Esophagus squamous epithelium (tissue), 5 donors: Measurements from ENCODE around the gene ARHGAP23. TPM values are rescaled to one million over a fixed set of nuclear protein-coding genes. Genes with fewer than 3 reads are reported as not detected.

Experiments
- DNase-seq: peaks from one replicate; lab custom pipeline; 2025; lab: John Stamatoyannopoulos, UW
- H3K27ac ChIP-seq, 4 donors: fragments of 200-600 bp; sonication (generic); one replicate each; pipeline ENCODE4 v1.5.1; 2016 to 2019; ENCODE audit warnings: mild to moderate bottlenecking in 1 of 4
- H3K27me3 ChIP-seq, 4 donors: fragments of 200-600 bp; sonication (generic); 1 replicate in 3 of 4; 2 replicates in 1 of 4; pipeline versions ENCODE4 v1.5.1 to v1.6.0; 2017 to 2021; ENCODE audit warnings: antibody characterized with exemption in 1 of 4
- H3K36me3 ChIP-seq, 3 donors: fragments of 200-600 bp; sonication (generic); one replicate each; pipeline ENCODE4 v1.5.1; 2016 to 2019
- H3K4me1 ChIP-seq, 3 donors: fragments of 200-600 bp; sonication (generic); one replicate each; pipeline ENCODE4 v1.5.1; 2017 to 2019
- H3K4me3 ChIP-seq, 4 donors: fragments of 200-600 bp; sonication (generic); 1 replicate in 3 of 4; 2 replicates in 1 of 4; pipeline ENCODE4 v1.5.1; 2016 to 2019; ENCODE audit warnings: mild to moderate bottlenecking in 2 of 4, moderate library complexity in 1 of 4
- H3K9me3 ChIP-seq, 3 donors: fragments of 200-600 bp; sonication (generic); one replicate each; pipeline ENCODE4 v1.5.1; 2016 to 2019
- POLR2A ChIP-seq, 4 donors: fragments of 450-650 bp; IDR thresholded peaks; one replicate each; pipeline ENCODE4 v1.6.1; 2017; ENCODE audit warnings: antibody characterized with exemption in 4 of 4, mild to moderate bottlenecking in 4 of 4, moderate library complexity in 3 of 4
- WGBS, 2 donors: methylation state at CpG; one replicate each; pipeline ENCODE4 v1.1.5; 2018; 5-methylcytosine and 5-hydroxymethylcytosine counted together
- intact Hi-C: fragments of 100-400 bp; cut with DNase I; formaldehyde crosslinking; loops from one replicate; pipeline ENCODE4 v1.15.0; 2022
- total RNA-seq, 4 donors: library from RNA; depleted of rRNA; stranded (reverse); fragments of >200 nt; gene quantifications; one replicate each; pipeline ENCODE4 v1.1.0, GENCODE V29; 2016
- TF ChIP-seq, protein P1 (sequence below), 6 experiments: fragments of 450-650 bp in 4 of 6; fragments of 200-600 bp in 2 of 6; sonication (generic) in 2 of 6; IDR thresholded peaks; one replicate each; pipeline ENCODE4 v1.5.1; 2016 to 2019; ENCODE audit warnings: antibody characterized with exemption in 6 of 6, mild to moderate bottlenecking in 4 of 6, moderate library complexity in 4 of 6
- donor health status: DM: yes; HTN: yes; CAD: no.

ARHGAP23 gene
- total RNA-seq, 4 donors from 2014 or later = 75.3 to 180 (median 102) TPM

DNA sequence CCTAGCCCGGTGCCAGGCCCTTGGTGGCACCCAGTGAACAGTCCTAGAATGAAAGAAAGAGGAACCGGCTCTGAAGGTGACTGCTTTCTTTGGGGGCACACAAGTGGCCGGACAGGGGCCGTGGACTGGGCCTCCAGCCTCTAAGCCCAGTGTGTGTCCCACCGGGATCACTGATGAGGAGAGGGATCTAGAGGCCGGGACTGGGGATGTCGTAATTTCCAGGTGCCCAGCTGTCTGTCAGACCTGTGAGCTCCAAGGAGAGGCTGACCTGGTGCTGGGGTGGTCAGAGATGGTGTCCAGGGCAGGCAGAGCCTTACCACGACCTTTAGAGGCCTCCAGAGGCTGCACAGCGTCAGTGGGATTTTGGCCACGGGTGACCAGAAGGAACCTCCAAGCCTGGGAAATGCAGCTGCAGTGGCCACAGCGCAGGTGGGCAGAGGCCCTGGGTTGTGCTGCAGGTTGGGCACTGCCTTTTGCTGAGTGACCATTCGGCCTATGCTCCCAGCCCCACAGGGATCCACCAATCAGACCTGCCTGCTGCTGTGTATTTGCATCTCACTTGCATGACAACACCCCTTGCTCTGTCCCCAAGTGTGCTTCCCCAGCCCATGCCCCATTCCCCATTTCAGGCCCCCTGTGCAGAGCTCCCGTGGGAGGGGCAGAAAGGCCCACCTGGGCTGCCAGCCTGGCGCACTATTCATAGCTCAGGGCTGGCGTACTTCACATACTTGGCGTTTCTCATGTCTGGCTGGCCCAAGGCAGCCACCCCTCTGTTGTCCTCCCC lies 12.5 kb downstream of the ARHGAP23 start:
- Histone ChIP-seq H3K27ac (peak overlapping the region in 2 of 4 donors; percentile 1 to 44), H3K4me3 (no peak overlapping the region), H3K27me3 (no peaks in the 10 kb centered on the region), H3K9me3 (no peaks in the 10 kb centered on the region), H3K4me1 (peaks cover 10 to 45% (median 19%) of the 10 kb centered on the region in 3 donors), H3K36me3 (no peaks in the 10 kb centered on the region)
- TF ChIP-seq POLR2A (IDR thresholded peaks at IDR 0.05) = no peak
- TF ChIP-seq, protein P1, sequence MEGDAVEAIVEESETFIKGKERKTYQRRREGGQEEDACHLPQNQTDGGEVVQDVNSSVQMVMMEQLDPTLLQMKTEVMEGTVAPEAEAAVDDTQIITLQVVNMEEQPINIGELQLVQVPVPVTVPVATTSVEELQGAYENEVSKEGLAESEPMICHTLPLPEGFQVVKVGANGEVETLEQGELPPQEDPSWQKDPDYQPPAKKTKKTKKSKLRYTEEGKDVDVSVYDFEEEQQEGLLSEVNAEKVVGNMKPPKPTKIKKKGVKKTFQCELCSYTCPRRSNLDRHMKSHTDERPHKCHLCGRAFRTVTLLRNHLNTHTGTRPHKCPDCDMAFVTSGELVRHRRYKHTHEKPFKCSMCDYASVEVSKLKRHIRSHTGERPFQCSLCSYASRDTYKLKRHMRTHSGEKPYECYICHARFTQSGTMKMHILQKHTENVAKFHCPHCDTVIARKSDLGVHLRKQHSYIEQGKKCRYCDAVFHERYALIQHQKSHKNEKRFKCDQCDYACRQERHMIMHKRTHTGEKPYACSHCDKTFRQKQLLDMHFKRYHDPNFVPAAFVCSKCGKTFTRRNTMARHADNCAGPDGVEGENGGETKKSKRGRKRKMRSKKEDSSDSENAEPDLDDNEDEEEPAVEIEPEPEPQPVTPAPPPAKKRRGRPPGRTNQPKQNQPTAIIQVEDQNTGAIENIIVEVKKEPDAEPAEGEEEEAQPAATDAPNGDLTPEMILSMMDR (IDR thresholded peaks at IDR 0.05) = no peak
- intact Hi-C loops = loop anchor here (5.0 kb wide), 1 partner anchor 36 kb away; no protein-coding TSS in a partner anchor
- no peak for DNase-seq
- 72 to 75% methylated on average over 2 to 7 of the region's 16 CpGs for WGBS, 2 donors

DNA sequence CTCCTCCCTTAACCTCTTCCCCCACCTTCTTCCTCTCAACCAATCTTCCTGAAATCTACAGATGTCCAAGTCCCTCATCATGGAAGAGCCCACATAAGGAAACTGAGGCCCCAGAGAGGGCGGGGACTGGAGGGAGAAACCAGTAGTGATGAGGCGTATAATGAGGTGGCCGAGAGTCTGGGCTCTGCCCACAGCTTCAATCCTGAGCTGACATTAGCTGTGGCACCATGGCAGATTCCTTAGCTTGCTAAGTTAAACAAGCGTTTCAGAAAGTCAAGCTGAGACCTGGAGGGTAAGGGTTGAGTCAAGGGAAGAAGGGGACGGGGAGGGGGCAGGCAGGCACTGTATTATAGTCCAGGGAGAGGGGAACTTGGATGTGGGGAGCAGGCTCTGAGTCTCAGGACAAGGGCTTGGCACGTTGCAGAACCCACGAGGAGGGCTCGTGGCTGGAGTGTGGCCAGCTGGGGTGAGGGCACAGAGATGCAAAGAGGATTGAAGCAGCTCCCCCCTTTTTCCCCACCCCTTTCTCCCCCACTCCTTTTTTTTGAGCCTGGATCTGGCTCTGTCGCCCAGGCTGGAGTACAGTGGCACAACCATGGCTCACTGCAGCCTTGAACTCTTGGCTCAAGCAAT lies 13.3 kb downstream of the ARHGAP23 start:
- TF ChIP-seq POLR2A (IDR thresholded peaks at IDR 0.05) = no peak
- TF ChIP-seq, protein P1 (IDR thresholded peaks at IDR 0.05) = no peak
- no peaks in the 10 kb centered on the region for H3K36me3 ChIP-seq
- H3K27ac ChIP-seq = peak overlapping the region in 2 of 4 donors; percentile 1 to 44
- intact Hi-C loops = loop anchor here (5.0 kb wide), 1 partner anchor 36 kb away; no protein-coding TSS in a partner anchor
- H3K4me1 ChIP-seq = peaks cover 10 to 50% (median 19%) of the 10 kb centered on the region in 3 donors
- DNase-seq = no peak
- WGBS, 2 donors = 53 to 58% methylated on average over 6 to 9 of the region's 9 CpGs
- H3K27me3 ChIP-seq = no peaks in the 10 kb centered on the region
- H3K4me3 ChIP-seq = no peak overlapping the region
- H3K9me3 ChIP-seq = no peaks in the 10 kb centered on the region

DNA sequence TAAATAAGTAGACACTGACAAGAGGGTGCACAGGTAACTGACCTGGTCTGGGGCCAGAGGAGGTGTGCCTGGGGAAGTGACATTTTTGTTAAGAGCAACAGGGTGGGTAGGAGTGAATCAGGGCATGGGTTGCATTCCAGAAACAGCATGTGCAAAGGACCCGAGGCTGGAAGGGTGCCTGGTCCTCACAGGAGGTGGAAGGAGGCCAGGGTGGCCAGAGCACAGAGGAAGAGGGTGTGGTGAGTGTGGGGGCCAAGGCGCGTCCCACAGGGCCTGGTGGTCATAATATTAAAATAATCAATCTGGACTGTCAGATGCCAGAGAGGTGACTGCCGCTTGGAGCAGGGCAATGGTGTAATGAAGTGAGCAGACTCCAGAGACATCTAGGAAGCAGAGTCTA lies 14.3 kb downstream of the ARHGAP23 start:
- Histone ChIP-seq H3K4me3 (no peak overlapping the region), H3K27ac (no peak overlapping the region), H3K27me3 (no peaks in the 10 kb centered on the region), H3K9me3 (no peaks in the 10 kb centered on the region), H3K4me1 (peaks cover 12 to 59% (median 28%) of the 10 kb centered on the region in 3 donors), H3K36me3 (no peaks in the 10 kb centered on the region)
- no peak for TF ChIP-seq POLR2A (IDR thresholded peaks at IDR 0.05)
- TF ChIP-seq, protein P1 (IDR thresholded peaks at IDR 0.05) = no peak
- intact Hi-C loops = loop anchor here (5.0 kb wide), 1 partner anchor 35 kb away; no protein-coding TSS in a partner anchor
- no peak for DNase-seq
- 49 to 67% methylated on average over 4 of the region's 4 CpGs for WGBS, 2 donors

DNA sequence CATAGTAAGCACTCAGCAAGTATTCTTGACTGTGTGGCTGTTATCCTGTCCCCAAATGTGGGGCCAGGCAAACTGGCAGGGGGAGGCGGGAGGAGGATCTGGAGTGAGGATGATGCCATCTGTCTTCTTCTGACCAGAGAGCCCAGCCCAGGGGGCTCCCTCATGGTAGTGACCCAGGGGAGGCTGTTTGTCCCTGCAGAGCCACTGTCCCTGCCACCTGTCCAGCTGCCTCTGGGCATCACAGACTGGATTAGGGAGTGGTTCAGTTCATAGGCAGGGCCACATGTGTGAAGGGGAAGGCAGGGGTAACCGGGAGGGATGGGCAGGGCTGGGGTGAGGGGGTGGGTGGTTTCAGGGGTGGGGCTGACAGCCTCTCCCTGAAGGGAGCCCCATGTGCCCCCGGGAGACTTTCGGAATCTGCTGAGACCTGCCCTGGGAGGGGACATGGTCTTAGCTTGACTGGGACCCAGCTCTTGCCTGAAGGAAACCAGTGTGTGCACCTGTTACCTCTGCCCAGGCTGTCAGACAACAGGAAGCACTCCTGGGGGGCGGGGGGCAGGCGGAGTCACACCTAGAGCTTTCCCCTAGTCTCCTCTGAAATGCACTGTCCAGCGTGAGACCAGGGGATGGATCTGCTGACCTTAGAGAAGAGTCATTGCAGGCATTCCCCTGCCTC lies 15.2 kb downstream of the ARHGAP23 start:
- WGBS, 2 donors = 50% methylated on average over 1 of the region's 7 CpGs; no CpG with 5 or more reads in 1 of the 2 donors
- peak overlapping the region in 1 of 4 donors; percentile 9 for H3K27ac ChIP-seq
- no peak overlapping the region for H3K4me3 ChIP-seq
- H3K36me3 ChIP-seq = no peaks in the 10 kb centered on the region
- no peak for DNase-seq
- no peaks in the 10 kb centered on the region for H3K27me3 ChIP-seq
- no peaks in the 10 kb centered on the region for H3K9me3 ChIP-seq
- peaks cover 19 to 68% (median 37%) of the 10 kb centered on the region in 3 donors for H3K4me1 ChIP-seq
- intact Hi-C loops = loop anchor here (5.0 kb wide), 1 partner anchor 34 kb away; no protein-coding TSS in a partner anchor
- TF ChIP-seq, protein P1 (IDR thresholded peaks at IDR 0.05) = no peak
- TF ChIP-seq POLR2A (IDR thresholded peaks at IDR 0.05) = no peak
